Loucy (cell line): ENCODE data around the gene KSR1.

ENCODE experiments used
- H2AFZ ChIP-seq: fragments of 200-600 bp; sonication (generic); 2 replicates; pipeline ENCODE4 v1.6.0; 2016; ENCODE audit warnings: antibody characterized with exemption, mild to moderate bottlenecking, low read length, moderate library complexity
- H3F3A ChIP-seq: fragments of 200-600 bp; 2 replicates; pipeline ENCODE4 v1.6.0; 2016; ENCODE audit warnings: antibody characterized with exemption, low read depth, mild to moderate bottlenecking
- H3K27me3 ChIP-seq: fragments of 200-600 bp; sonication (generic); 2 replicates; pipeline ENCODE4 v1.6.1; 2014; ENCODE audit warnings: low read length, mild to moderate bottlenecking; ENCODE audit not compliant: insufficient read depth, poor library complexity, severe bottlenecking
- H3K36me3 ChIP-seq: fragments of 200-600 bp; sonication (generic); 2 replicates; pipeline ENCODE4 v1.6.1; 2016; ENCODE audit warnings: low read length; ENCODE audit not compliant: insufficient read depth
- H3K4me1 ChIP-seq: fragments of 200-600 bp; sonication (generic); 2 replicates; pipeline ENCODE4 v1.5.1; 2014; ENCODE audit warnings: low read length, mild to moderate bottlenecking; ENCODE audit not compliant: insufficient read depth, poor library complexity, severe bottlenecking
- H3K4me2 ChIP-seq: fragments of 200-600 bp; sonication (generic); 2 replicates; pipeline ENCODE4 v1.6.0; 2014; ENCODE audit warnings: antibody characterized with exemption, low read length, low read depth, mild to moderate bottlenecking; ENCODE audit not compliant: poor library complexity, severe bottlenecking
- H3K4me3 ChIP-seq: fragments of 200-600 bp; sonication (generic); 2 replicates; pipeline ENCODE4 v1.5.1; 2014; ENCODE audit warnings: low read length, mild to moderate bottlenecking, mixed read lengths; ENCODE audit not compliant: poor library complexity, severe bottlenecking
- H3K79me2 ChIP-seq: fragments of 200-600 bp; sonication (generic); 2 replicates; pipeline ENCODE4 v1.6.1; 2014; ENCODE audit warnings: low read length; ENCODE audit not compliant: insufficient read depth
- H3K9ac ChIP-seq: fragments of 200-600 bp; sonication (generic); 2 replicates; pipeline ENCODE4 v1.6.0; 2014; ENCODE audit warnings: mild to moderate bottlenecking, low read depth, low read length, moderate library complexity; ENCODE audit not compliant: poor library complexity, severe bottlenecking
- H3K9me2 ChIP-seq: fragments of 200-600 bp; sonication (generic); replicated peaks from 2 replicates; pipeline ENCODE4 v1.6.1; 2016; ENCODE audit warnings: low read depth, low read length, mixed read lengths
- H3K9me3 ChIP-seq: fragments of 200-600 bp; sonication (generic); 2 replicates; pipeline ENCODE4 v1.6.1; 2014; ENCODE audit warnings: mild to moderate bottlenecking, antibody characterized with exemption, low read length, low read depth; ENCODE audit not compliant: insufficient read depth
- H4K20me1 ChIP-seq: fragments of 200-600 bp; sonication (generic); 2 replicates; pipeline ENCODE4 v1.6.0; 2014; ENCODE audit warnings: antibody characterized with exemption, low read length, mild to moderate bottlenecking; ENCODE audit not compliant: insufficient read depth, poor library complexity, severe bottlenecking
- EZH2phosphoT487 ChIP-seq: fragments of 200-600 bp; IDR thresholded peaks from 2 replicates; pipeline ENCODE4 v1.6.1; 2018; ENCODE audit warnings: antibody characterized with exemption, mild to moderate bottlenecking, moderate library complexity, borderline replicate concordance
- TF ChIP-seq, protein P1 (sequence below): fragments of 200-600 bp; sonication (generic); conservative IDR thresholded peaks from 2 replicates; pipeline ENCODE4 v1.5.1; 2014; ENCODE audit warnings: mild to moderate bottlenecking, antibody characterized with exemption, low read length

KSR1 gene

DNA sequence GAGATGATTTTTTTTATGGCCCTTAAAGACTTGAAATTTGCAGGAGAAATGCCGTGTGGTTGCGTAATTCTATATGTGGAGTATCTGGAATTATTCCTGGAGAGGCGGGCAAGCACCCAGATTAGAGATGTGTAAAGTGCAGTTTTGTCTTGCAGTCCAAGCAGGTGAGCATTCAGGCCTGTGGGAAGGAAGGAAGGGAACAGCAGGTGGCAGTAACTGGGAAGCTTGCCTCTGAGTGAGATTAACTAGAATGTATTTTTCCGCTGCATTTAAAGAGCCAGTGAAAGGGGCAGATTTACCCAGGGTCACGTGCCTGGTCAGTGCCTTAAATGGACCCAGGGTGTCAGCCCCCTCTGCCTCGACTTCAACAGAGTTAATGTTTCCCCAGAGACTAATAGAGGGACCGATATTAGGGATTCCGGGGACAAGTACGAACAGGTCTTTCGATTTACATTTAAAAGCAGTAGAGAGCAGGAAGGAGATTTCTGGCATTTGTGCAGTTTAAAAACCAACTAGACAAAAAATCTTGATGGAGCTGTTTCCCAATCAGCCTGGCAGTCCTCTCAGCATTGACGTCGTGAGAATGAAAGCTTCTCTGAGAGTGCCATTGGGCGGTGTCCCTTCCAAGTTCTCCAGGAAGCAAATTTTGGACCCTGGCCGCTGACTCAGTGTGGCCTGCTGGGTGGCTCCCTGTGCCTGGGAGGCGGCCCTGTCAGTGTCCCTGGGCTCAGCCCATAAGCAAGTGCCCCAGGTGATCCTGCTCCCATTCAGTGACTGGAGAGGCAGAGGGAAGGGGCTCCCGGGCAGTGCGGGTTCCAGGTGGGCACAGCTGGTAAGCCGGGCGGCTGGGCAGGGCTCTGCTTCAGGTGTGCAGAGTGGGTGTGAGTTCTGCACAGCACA, 38.2 kb downstream of the KSR1 start:
- Histone ChIP-seq H4K20me1 (no peaks in the 10 kb centered on the region), H3K36me3 (no peaks in the 10 kb centered on the region), H3K9ac (peak overlapping the region; percentile 19), H3K27me3 (no peaks in the 10 kb centered on the region), H3K9me2 (no peaks in the 10 kb centered on the region), H3K4me2 (no peak overlapping the region), H3F3A (no peaks in the 10 kb centered on the region), H3K4me3 (no peak overlapping the region), H3K79me2 (peaks cover 59% of the 10 kb centered on the region; the same call in 1 of the 2 replicates), H3K9me3 (no peaks in the 10 kb centered on the region), H3K4me1 (peaks cover 44% of the 10 kb centered on the region), H2AFZ (no peak overlapping the region)
- TF ChIP-seq EZH2phosphoT487 = no peak
- TF ChIP-seq, protein P1, sequence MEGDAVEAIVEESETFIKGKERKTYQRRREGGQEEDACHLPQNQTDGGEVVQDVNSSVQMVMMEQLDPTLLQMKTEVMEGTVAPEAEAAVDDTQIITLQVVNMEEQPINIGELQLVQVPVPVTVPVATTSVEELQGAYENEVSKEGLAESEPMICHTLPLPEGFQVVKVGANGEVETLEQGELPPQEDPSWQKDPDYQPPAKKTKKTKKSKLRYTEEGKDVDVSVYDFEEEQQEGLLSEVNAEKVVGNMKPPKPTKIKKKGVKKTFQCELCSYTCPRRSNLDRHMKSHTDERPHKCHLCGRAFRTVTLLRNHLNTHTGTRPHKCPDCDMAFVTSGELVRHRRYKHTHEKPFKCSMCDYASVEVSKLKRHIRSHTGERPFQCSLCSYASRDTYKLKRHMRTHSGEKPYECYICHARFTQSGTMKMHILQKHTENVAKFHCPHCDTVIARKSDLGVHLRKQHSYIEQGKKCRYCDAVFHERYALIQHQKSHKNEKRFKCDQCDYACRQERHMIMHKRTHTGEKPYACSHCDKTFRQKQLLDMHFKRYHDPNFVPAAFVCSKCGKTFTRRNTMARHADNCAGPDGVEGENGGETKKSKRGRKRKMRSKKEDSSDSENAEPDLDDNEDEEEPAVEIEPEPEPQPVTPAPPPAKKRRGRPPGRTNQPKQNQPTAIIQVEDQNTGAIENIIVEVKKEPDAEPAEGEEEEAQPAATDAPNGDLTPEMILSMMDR = peak; percentile 39

DNA sequence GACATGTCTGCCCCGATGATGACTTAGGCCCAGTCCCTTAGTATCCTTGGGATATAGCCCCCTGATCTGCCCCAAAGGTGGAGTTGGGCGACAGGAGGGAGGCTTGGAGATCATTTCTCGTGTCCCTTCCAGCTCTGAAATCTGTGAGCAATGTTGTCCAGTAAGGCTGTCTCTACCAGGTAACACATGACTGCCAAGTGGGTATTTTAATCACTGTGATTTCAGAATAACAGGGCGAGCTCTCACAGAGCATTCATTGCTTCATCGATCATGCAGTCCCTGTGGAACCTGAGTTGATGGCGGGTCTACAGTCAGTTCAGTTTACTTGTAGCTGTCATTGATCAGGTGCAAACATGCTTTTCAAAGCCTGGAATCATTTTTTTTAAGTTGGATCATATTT, 39.2 kb downstream of the KSR1 start:
- Histone ChIP-seq H3K9ac (no peak overlapping the region), H3K4me3 (no peak overlapping the region), H3K4me2 (no peak overlapping the region), H3K9me2 (no peaks in the 10 kb centered on the region), H3K36me3 (no peaks in the 10 kb centered on the region; the same call in 1 of the 2 replicates), H3K79me2 (peaks cover 59% of the 10 kb centered on the region; the same call in 1 of the 2 replicates), H3F3A (no peaks in the 10 kb centered on the region), H4K20me1 (no peaks in the 10 kb centered on the region), H3K27me3 (no peaks in the 10 kb centered on the region), H3K4me1 (peaks cover 35% of the 10 kb centered on the region), H3K9me3 (no peaks in the 10 kb centered on the region; the same call in 1 of the 2 replicates), H2AFZ (no peak overlapping the region)
- TF ChIP-seq EZH2phosphoT487 = no peak
- TF ChIP-seq, protein P1 = no peak

DNA sequence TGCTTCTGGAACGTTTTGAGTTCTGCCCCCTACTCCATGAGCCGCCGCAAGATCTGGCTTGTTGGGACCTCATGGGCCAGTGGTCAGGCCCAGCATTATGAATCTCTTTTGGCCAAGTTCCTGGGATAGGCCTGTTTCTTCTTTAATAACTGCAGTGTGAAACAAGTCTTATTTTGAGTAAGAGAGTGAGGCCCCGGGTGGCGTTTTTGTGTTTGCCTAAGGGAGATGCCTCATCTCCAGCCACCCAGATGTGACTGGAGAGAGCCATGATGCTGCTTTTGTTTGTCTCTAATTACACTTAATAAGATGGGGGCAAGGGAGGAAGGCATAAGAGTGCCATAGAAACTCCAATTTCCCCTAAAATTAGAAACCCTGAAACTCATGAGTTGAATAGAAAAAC, 39.8 kb downstream of the KSR1 start:
- Histone ChIP-seq H3K4me1 (peaks cover 29% of the 10 kb centered on the region), H3K79me2 (peaks cover 56% of the 10 kb centered on the region; the same call in 1 of the 2 replicates), H3K9me2 (no peaks in the 10 kb centered on the region), H3K9me3 (peaks cover 2% of the 10 kb centered on the region; the same call in 1 of the 2 replicates), H3K4me3 (no peak overlapping the region), H3K27me3 (no peaks in the 10 kb centered on the region), H3F3A (no peaks in the 10 kb centered on the region), H3K36me3 (no peaks in the 10 kb centered on the region; the same call in 1 of the 2 replicates), H3K9ac (no peak overlapping the region), H4K20me1 (no peaks in the 10 kb centered on the region), H3K4me2 (no peak overlapping the region), H2AFZ (no peak overlapping the region)
- TF ChIP-seq, protein P1 = no peak
- TF ChIP-seq EZH2phosphoT487 = no peak
